OCI-LY7 (cell line): ENCODE data around the gene MOV10. TPM values are rescaled to one million over a fixed set of nuclear protein-coding genes. Genes with fewer than 3 reads are reported as not detected.

Source experiments
- BruUV-seq: library from RNA; stranded (reverse); fragments of 400-500 nt; replicated peaks from 2 replicates; lab custom pipeline; 2021; lab: Mats Ljungman, UMichigan
- CTCF ChIA-PET: fragments of 300-600 bp; sonication (Branson Sonifier 250); formaldehyde crosslinking; loops from one replicate; lab custom pipeline; 2022; ENCODE audit warnings: antibody characterized with exemption; ENCODE audit not compliant: unreplicated experiment; lab: Charles Lee
- POLR2A ChIA-PET: fragments of 300-600 bp; sonication (Branson Sonifier 250); formaldehyde crosslinking; loops from one replicate; lab custom pipeline; 2022; ENCODE audit warnings: antibody characterized with exemption; lab: Charles Lee
- DNase-seq: peaks from one replicate; pipeline ENCODE4 v3.0.0-alpha.2; 2015; ENCODE audit warnings: low spot score
- H2AFZ ChIP-seq: fragments of 200-600 bp; sonication (generic), shearing (Covaris generic); 2 replicates; pipeline ENCODE4 v1.6.1; 2014; ENCODE audit warnings: mild to moderate bottlenecking, antibody characterized with exemption, low read length, moderate library complexity
- H3K27ac ChIP-seq: fragments of 200-600 bp; sonication (generic); 2 replicates; pipeline ENCODE4 v1.5.1; 2014; ENCODE audit warnings: mixed run types, low read depth, mild to moderate bottlenecking, moderate library complexity, low read length, inconsistent platforms; ENCODE audit not compliant: poor library complexity, severe bottlenecking
- H3K36me3 ChIP-seq: fragments of 200-600 bp; sonication (generic); 2 replicates; pipeline ENCODE4 v1.6.1; 2014; ENCODE audit warnings: mild to moderate bottlenecking, antibody characterized with exemption, low read length, moderate library complexity, mixed read lengths; ENCODE audit not compliant: insufficient read depth
- H3K4me1 ChIP-seq: fragments of 200-600 bp; sonication (generic); 2 replicates; pipeline ENCODE4 v1.5.1; 2014; ENCODE audit warnings: mild to moderate bottlenecking, low read length; ENCODE audit not compliant: insufficient read depth, poor library complexity, severe bottlenecking
- H3K4me2 ChIP-seq: fragments of 200-600 bp; sonication (generic); 2 replicates; pipeline ENCODE4 v1.6.1; 2014; ENCODE audit warnings: mild to moderate bottlenecking, low read length
- H3K4me3 ChIP-seq: fragments of 200-600 bp; sonication (generic); 2 replicates; pipeline ENCODE4 v1.5.1; 2014; ENCODE audit warnings: mild to moderate bottlenecking, low read depth, low read length; ENCODE audit not compliant: poor library complexity, severe bottlenecking
- H3K79me2 ChIP-seq: fragments of 200-600 bp; sonication (generic); 2 replicates; pipeline ENCODE4 v1.6.1; 2016; ENCODE audit warnings: low read depth, mild to moderate bottlenecking, low read length, moderate library complexity, mixed read lengths; ENCODE audit not compliant: insufficient read depth
- H3K9me2 ChIP-seq: fragments of 200-600 bp; sonication (generic); 2 replicates; pipeline ENCODE4 v1.6.1; 2016; ENCODE audit warnings: mild to moderate bottlenecking, low read length, mixed read lengths; ENCODE audit not compliant: insufficient read depth
- H3K9me3 ChIP-seq: fragments of 200-600 bp; sonication (generic); 2 replicates; pipeline ENCODE4 v1.6.1; 2014; ENCODE audit warnings: mild to moderate bottlenecking, mixed run types, low read length, mixed read lengths
- H4K20me1 ChIP-seq: fragments of 200-600 bp; sonication (generic); 2 replicates; pipeline ENCODE4 v1.6.1; 2014; ENCODE audit warnings: mild to moderate bottlenecking, antibody characterized with exemption, low read length, moderate library complexity, mixed read lengths; ENCODE audit not compliant: insufficient read depth
- EZH2phosphoT487 ChIP-seq: fragments of 200-600 bp; sonication (generic); IDR thresholded peaks from 2 replicates; pipeline ENCODE4 v1.6.1; 2018; ENCODE audit warnings: low read depth, borderline replicate concordance, mild to moderate bottlenecking, mixed run types, antibody characterized with exemption, low read length, moderate library complexity, mixed read lengths
- intact Hi-C: fragments of 100-400 bp; cut with micrococcal nuclease; formaldehyde crosslinking; loops from one replicate; pipeline ENCODE4 v1.10.0; 2022; ENCODE audit not compliant: unreplicated experiment
- total RNA-seq, 2 experiments: library from RNA; depleted of rRNA in 1 of 2; stranded (reverse); fragments of >200 nt in 1 of 2; shearing (Covaris generic) in 1 of 2; gene quantifications; 2 replicates each; pipeline ENCODE4 v1.2.3, GENCODE V29; 2014 to 2022
- TF ChIP-seq, protein P1 (sequence below): fragments of 200-600 bp; sonication (generic); conservative IDR thresholded peaks from 2 replicates; pipeline ENCODE4 v1.5.1; 2014; ENCODE audit warnings: mild to moderate bottlenecking, antibody characterized with exemption, low read length, moderate library complexity, mixed read lengths

MOV10 gene
- total RNA-seq, 2 experiments from 2014 or later: 28.2 to 32.4 TPM

DNA sequence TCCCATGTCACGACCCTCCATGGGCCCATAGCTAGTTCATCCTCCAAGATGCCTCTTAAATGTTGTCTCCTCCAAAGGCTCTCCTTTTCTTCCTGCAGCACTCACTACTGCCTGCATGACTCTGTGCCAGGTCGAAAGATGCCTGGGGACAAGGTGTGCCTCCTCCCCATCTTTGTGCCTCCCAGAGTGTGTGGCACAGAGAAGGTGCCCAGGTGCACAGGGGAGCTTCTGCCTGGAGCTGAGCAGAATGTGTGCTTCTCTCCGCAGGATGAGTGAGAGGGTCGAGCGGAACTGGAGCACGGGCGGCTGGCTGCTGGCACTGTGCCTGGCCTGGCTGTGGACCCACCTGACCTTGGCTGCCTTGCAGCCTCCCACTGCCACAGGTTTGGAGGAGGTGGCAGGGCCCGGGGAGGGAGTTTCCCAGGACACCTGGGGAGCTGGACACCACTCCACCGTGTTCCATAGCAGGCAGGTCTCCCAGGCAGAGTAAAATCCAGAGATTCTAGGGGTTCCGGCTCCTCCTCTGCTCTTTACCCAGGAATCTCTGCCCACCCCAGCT is 47.6 kb downstream of the MOV10 start:
- Histone ChIP-seq H3K79me2 (no peaks in the 10 kb centered on the region), H3K4me1 (no peaks in the 10 kb centered on the region), H3K36me3 (no peaks in the 10 kb centered on the region), H2AFZ (no peak overlapping the region), H4K20me1 (no peaks in the 10 kb centered on the region), H3K4me2 (no peak overlapping the region), H3K4me3 (no peak overlapping the region), H3K27ac (no peak overlapping the region), H3K9me3 (no peaks in the 10 kb centered on the region), H3K9me2 (no peaks in the 10 kb centered on the region)
- ChIA-PET CTCF (no interaction called here), POLR2A (interaction anchor here (0.7 to 2.3 kb wide), 4 partner anchors 11 to 132 kb away, joined by 3 to 5 read pairs (median 4); no protein-coding TSS in a partner anchor)
- BruUV-seq: no TSS peak
- no peak for TF ChIP-seq EZH2phosphoT487
- TF ChIP-seq, protein P1, sequence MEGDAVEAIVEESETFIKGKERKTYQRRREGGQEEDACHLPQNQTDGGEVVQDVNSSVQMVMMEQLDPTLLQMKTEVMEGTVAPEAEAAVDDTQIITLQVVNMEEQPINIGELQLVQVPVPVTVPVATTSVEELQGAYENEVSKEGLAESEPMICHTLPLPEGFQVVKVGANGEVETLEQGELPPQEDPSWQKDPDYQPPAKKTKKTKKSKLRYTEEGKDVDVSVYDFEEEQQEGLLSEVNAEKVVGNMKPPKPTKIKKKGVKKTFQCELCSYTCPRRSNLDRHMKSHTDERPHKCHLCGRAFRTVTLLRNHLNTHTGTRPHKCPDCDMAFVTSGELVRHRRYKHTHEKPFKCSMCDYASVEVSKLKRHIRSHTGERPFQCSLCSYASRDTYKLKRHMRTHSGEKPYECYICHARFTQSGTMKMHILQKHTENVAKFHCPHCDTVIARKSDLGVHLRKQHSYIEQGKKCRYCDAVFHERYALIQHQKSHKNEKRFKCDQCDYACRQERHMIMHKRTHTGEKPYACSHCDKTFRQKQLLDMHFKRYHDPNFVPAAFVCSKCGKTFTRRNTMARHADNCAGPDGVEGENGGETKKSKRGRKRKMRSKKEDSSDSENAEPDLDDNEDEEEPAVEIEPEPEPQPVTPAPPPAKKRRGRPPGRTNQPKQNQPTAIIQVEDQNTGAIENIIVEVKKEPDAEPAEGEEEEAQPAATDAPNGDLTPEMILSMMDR: no peak
- intact Hi-C loops: no loop called here
- no peak for DNase-seq

- Histone ChIP-seq H3K79me2 (no peaks in the 10 kb centered on the region), H3K4me1 (no peaks in the 10 kb centered on the region), H3K4me2 (no peak overlapping the region), H3K9me3 (no peaks in the 10 kb centered on the region), H3K36me3 (no peaks in the 10 kb centered on the region), H3K4me3 (no peak overlapping the region), H3K27ac (no peak overlapping the region), H2AFZ (no peak overlapping the region), H3K9me2 (no peaks in the 10 kb centered on the region), H4K20me1 (no peaks in the 10 kb centered on the region)
- no peak for DNase-seq
- CTCF ChIA-PET: interaction anchor here (0.8 kb wide), 1 partner anchor 81 kb away, joined by 3 read pairs; no protein-coding TSS in a partner anchor
- intact Hi-C loops: no loop called here
- TF ChIP-seq EZH2phosphoT487: no peak
- TF ChIP-seq, protein P1: no peak
- POLR2A ChIA-PET: interaction anchor here (0.6 to 0.7 kb wide), 2 partner anchors 133 to 470 kb away, joined by 4 read pairs; no protein-coding TSS in a partner anchor
- no TSS peak for BruUV-seq
These were observed 48.4 kb downstream of the MOV10 start for GRCh38 chr1:112722601-112723510.
